ENCODE measurements around the gene ARPC3. TPM values are rescaled to one million over a fixed set of nuclear protein-coding genes. Genes with fewer than 3 reads are reported as not detected.

The ARPC3 gene
- total and polyA plus RNA-seq, 2 experiments from 2014 or later, result 356 to 411 TPM

DNA sequence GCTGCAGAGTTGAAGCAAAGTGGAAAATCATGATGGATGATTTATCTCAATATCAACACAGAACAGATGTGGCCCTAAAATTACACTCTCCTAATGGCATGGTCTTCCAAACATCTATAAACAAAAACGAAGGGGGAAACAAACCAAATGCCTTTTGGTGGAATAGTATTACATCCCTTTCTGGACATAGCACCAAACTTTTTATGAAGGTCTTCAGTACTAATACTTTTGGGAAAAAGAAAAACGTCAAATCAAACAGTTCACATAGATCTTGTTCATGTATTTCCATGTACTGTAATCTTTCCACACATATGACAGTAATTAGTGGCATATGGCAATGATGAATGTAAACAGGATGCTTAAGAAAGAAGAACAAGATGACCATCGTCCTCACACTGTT is 23.7 kb downstream of the ARPC3 start (continued):
- TF ChIP-seq, protein P1, sequence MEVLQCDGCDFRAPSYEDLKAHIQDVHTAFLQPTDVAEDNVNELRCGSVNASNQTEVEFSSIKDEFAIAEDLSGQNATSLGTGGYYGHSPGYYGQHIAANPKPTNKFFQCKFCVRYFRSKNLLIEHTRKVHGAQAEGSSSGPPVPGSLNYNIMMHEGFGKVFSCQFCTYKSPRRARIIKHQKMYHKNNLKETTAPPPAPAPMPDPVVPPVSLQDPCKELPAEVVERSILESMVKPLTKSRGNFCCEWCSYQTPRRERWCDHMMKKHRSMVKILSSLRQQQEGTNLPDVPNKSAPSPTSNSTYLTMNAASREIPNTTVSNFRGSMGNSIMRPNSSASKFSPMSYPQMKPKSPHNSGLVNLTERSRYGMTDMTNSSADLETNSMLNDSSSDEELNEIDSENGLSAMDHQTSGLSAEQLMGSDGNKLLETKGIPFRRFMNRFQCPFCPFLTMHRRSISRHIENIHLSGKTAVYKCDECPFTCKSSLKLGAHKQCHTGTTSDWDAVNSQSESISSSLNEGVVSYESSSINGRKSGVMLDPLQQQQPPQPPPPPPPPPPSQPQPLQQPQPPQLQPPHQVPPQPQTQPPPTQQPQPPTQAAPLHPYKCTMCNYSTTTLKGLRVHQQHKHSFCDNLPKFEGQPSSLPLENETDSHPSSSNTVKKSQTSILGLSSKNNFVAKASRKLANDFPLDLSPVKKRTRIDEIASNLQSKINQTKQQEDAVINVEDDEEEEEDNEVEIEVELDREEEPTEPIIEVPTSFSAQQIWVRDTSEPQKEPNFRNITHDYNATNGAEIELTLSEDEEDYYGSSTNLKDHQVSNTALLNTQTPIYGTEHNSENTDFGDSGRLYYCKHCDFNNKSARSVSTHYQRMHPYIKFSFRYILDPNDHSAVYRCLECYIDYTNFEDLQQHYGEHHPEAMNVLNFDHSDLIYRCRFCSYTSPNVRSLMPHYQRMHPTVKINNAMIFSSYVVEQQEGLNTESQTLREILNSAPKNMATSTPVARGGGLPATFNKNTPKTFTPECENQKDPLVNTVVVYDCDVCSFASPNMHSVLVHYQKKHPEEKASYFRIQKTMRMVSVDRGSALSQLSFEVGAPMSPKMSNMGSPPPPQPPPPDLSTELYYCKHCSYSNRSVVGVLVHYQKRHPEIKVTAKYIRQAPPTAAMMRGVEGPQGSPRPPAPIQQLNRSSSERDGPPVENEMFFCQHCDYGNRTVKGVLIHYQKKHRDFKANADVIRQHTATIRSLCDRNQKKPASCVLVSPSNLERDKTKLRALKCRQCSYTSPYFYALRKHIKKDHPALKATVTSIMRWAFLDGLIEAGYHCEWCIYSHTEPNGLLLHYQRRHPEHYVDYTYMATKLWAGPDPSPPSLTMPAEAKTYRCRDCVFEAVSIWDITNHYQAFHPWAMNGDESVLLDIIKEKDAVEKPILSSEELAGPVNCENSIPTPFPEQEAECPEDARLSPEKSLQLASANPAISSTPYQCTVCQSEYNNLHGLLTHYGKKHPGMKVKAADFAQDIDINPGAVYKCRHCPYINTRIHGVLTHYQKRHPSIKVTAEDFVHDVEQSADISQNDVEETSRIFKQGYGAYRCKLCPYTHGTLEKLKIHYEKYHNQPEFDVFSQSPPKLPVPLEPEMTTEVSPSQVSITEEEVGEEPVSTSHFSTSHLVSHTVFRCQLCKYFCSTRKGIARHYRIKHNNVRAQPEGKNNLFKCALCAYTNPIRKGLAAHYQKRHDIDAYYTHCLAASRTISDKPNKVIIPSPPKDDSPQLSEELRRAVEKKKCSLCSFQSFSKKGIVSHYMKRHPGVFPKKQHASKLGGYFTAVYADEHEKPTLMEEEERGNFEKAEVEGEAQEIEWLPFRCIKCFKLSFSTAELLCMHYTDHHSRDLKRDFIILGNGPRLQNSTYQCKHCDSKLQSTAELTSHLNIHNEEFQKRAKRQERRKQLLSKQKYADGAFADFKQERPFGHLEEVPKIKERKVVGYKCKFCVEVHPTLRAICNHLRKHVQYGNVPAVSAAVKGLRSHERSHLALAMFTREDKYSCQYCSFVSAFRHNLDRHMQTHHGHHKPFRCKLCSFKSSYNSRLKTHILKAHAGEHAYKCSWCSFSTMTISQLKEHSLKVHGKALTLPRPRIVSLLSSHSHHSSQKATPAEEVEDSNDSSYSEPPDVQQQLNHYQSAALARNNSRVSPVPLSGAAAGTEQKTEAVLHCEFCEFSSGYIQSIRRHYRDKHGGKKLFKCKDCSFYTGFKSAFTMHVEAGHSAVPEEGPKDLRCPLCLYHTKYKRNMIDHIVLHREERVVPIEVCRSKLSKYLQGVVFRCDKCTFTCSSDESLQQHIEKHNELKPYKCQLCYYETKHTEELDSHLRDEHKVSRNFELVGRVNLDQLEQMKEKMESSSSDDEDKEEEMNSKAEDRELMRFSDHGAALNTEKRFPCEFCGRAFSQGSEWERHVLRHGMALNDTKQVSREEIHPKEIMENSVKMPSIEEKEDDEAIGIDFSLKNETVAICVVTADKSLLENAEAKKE (CRISPR knock-in tag; IDR thresholded peaks at IDR 0.05), result no peak
- no peak for TF ChIP-seq STAT1 (IDR thresholded peaks at IDR 0.05; ENCODE audit: unreplicated experiment)
- TF ChIP-seq POLR2AphosphoS5 (IDR thresholded peaks at IDR 0.05; ENCODE audit: low read depth), result no peak

DNA sequence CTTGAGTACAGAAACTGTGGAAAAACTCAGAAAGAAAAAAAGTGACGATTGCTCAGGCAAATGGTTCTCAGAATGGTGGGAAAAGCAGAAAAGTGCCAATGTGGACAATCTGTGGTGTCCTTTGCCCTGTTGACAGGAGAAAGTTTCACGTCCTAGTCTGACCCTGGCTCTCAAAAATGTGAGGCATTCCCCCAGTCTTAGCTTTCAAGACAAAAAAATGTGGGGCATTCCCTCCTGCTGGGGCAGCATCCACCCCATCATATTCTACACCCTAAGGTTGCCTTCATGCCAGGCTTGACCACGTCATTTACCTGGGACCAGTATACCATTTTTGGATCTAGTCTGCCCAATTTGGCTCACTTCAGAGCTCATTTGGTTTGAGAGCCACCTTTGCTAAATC is 25.9 kb downstream of the ARPC3 start:
- Histone ChIP-seq H3K36me3 (ENCODE audit: insufficient read depth) (no peaks in the 10 kb centered on the region), H3K79me2 (replicated peaks; ENCODE audit: insufficient read depth) (no peaks in the 10 kb centered on the region), H3F3A (replicated peaks; ENCODE audit: low read depth) (peaks cover 6% of the 10 kb centered on the region; the same call in 1 of the 2 replicates), H2AFZ (peak overlapping the region; percentile 49), H3K9me2 (ENCODE audit: insufficient read depth) (no peaks in the 10 kb centered on the region), H4K20me1 (replicated peaks; ENCODE audit: insufficient read depth) (no peaks in the 10 kb centered on the region), H3K4me3 (no peak overlapping the region), H3K27me3 (ENCODE audit: insufficient read depth) (no peaks in the 10 kb centered on the region), H3K4me1 (ENCODE audit: insufficient read depth) (peaks cover 4% of the 10 kb centered on the region; the same call in 1 of the 2 replicates), H3K4me2 (no peak overlapping the region), H3K27ac (ENCODE audit: low read depth) (peak overlapping the region; percentile 72)
- Mint-ChIP-seq H3K27ac (no peak overlapping the region), H3K27me3 (ENCODE audit: insufficient read depth, low read depth, poor library complexity) (no peaks in the 10 kb centered on the region), H3K4me1 (peaks cover 8% of the 10 kb centered on the region; the same call in 2 of the 3 replicates), H3K4me3 (no peak overlapping the region), H3K36me3 (ENCODE audit: low read depth) (no peaks in the 10 kb centered on the region), H3K9me3 (no peaks in the 10 kb centered on the region)
- ATAC-seq (peak; percentile 81), DNase-seq (ENCODE audit: low spot score) (peak; percentile 70)
- TF ChIP-seq CREB1 (CRISPR knock-in tag; IDR thresholded peaks at IDR 0.05; ENCODE audit: low read depth), result no peak
- TF ChIP-seq EZH2phosphoT487 (IDR thresholded peaks at IDR 0.05; ENCODE audit: unreplicated experiment), result no peak
- TF ChIP-seq JUNB (IDR thresholded peaks at IDR 0.05; ENCODE audit: unreplicated experiment), result no peak
- TF ChIP-seq, protein P2, sequence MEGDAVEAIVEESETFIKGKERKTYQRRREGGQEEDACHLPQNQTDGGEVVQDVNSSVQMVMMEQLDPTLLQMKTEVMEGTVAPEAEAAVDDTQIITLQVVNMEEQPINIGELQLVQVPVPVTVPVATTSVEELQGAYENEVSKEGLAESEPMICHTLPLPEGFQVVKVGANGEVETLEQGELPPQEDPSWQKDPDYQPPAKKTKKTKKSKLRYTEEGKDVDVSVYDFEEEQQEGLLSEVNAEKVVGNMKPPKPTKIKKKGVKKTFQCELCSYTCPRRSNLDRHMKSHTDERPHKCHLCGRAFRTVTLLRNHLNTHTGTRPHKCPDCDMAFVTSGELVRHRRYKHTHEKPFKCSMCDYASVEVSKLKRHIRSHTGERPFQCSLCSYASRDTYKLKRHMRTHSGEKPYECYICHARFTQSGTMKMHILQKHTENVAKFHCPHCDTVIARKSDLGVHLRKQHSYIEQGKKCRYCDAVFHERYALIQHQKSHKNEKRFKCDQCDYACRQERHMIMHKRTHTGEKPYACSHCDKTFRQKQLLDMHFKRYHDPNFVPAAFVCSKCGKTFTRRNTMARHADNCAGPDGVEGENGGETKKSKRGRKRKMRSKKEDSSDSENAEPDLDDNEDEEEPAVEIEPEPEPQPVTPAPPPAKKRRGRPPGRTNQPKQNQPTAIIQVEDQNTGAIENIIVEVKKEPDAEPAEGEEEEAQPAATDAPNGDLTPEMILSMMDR (conservative IDR thresholded peaks at IDR 0.05; ENCODE audit: low read depth in 2 of 2), result no peak
- no peak for TF ChIP-seq POLR2AphosphoS5 (IDR thresholded peaks at IDR 0.05; ENCODE audit: low read depth)
- TF ChIP-seq EZH2 (IDR thresholded peaks at IDR 0.05; ENCODE audit: low read depth, unreplicated experiment), result no peak
- TF ChIP-seq STAT1 (IDR thresholded peaks at IDR 0.05; ENCODE audit: unreplicated experiment), result no peak
- TF ChIP-seq ZNF331 (CRISPR knock-in tag; IDR thresholded peaks at IDR 0.05; ENCODE audit: low read depth), result no peak
- TF ChIP-seq, protein P3, sequence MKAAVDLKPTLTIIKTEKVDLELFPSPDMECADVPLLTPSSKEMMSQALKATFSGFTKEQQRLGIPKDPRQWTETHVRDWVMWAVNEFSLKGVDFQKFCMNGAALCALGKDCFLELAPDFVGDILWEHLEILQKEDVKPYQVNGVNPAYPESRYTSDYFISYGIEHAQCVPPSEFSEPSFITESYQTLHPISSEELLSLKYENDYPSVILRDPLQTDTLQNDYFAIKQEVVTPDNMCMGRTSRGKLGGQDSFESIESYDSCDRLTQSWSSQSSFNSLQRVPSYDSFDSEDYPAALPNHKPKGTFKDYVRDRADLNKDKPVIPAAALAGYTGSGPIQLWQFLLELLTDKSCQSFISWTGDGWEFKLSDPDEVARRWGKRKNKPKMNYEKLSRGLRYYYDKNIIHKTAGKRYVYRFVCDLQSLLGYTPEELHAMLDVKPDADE (IDR thresholded peaks at IDR 0.05), result no peak

Measured in GM23338 (cell line).